GM13977 (cell line): Measurements from ENCODE around the gene HIVEP3.

Experiments used
- DNase-seq: peaks from one replicate; pipeline ENCODE4 v3.0.0; 2012; ENCODE audit warnings: low spot score
- in situ Hi-C: fragments of 300-500 bp; cut with MboI; formaldehyde crosslinking; loops from one replicate; pipeline ENCODE4 v1.12.0; 2022; ENCODE audit warnings: low sequenced_read_pairs, low pct_unique_long_range_greater_than_20kb, mixed read lengths, inconsistent platforms; ENCODE audit not compliant: unreplicated experiment
- TF ChIP-seq, protein P1 (sequence below): IDR thresholded peaks from 2 replicates; pipeline ENCODE4 v1.5.1; 2012; ENCODE audit warnings: mild to moderate bottlenecking, control low read depth; ENCODE audit not compliant: insufficient read depth; ENCODE audit errors: extremely low read depth, missing control alignments

The HIVEP3 gene

GRCh38 chr1:41500378-41500777 is 418.3 kb downstream of the HIVEP3 start:
- TF ChIP-seq, protein P1, sequence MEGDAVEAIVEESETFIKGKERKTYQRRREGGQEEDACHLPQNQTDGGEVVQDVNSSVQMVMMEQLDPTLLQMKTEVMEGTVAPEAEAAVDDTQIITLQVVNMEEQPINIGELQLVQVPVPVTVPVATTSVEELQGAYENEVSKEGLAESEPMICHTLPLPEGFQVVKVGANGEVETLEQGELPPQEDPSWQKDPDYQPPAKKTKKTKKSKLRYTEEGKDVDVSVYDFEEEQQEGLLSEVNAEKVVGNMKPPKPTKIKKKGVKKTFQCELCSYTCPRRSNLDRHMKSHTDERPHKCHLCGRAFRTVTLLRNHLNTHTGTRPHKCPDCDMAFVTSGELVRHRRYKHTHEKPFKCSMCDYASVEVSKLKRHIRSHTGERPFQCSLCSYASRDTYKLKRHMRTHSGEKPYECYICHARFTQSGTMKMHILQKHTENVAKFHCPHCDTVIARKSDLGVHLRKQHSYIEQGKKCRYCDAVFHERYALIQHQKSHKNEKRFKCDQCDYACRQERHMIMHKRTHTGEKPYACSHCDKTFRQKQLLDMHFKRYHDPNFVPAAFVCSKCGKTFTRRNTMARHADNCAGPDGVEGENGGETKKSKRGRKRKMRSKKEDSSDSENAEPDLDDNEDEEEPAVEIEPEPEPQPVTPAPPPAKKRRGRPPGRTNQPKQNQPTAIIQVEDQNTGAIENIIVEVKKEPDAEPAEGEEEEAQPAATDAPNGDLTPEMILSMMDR: no peak
- in situ Hi-C loops: no loop called here
- no peak for DNase-seq

GRCh38 chr1:41499591-41499990 is 419.1 kb downstream of the HIVEP3 start:
- in situ Hi-C loops: no loop called here
- TF ChIP-seq, protein P1: no peak
- DNase-seq: no peak

DNA sequence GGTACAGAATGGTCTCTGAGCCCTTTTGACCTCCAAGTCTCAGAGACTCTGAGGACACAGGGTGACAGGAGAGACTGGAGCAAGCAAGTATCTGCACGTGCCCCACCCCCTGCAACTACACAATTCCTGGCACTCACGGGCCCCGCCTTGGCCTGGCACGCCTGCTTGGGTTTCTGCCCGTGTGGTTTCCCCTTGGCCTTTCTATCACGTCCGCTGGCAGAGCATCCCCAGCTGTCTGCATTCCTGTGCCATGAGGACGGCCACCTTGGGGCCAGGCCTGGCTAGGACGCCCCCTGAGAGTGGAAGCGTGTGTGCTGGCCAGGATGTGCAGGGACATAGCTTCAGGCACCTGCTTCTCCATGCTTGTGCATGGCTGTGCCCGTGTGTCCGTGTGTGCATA is 419.9 kb downstream of the HIVEP3 start:
- TF ChIP-seq, protein P1: no peak
- DNase-seq: no peak
- in situ Hi-C loops: no loop called here

DNA sequence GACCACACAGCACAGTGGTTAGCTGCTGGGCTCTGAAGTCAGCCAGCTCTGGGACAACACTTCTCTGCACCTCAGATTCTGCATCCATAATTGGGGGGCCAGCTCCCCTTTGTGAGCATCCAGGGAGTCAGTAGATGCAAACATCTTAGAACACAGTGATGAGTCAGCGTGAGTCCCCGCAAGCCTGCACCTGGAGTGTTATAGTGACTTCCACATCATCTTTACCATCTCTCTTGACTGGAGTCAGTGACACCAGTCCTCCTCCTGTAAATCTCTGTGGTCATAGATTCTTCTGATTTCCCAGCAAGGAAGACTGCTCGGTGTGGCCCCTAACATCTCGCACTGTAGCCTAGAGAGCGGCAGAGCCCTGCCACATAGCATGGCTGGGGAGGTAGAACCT is 420.3 kb downstream of the HIVEP3 start:
- DNase-seq: no peak
- in situ Hi-C loops: no loop called here

DNA sequence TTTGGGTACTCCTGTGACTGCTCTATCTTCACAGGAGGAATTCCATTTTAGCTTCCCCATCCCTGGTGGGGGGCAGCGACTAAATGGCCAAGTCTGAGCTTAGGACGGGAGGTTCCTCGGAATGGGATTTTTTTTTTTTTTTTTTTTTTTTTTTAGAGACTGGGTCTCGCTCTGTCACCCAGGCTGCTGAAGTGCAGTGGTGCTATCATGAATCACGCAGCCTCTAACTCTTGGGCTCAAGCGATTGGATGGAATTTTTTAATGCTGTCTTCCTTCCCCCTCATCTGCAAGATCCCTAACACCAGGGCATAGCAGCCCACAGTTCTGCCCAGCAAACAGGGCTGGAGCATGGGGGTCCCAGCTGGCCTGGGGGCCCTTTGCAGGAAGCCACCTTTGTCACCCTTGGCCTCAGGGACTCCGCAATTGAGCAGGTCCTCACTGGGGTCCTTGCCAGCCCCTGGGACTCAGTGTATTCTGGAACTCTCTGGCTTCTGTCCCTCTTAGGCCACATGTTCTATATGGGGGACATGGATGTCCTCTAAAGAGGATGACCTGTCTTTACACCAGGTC is 421.2 kb downstream of the HIVEP3 start:
- no peak for DNase-seq
- in situ Hi-C loops: no loop called here
- TF ChIP-seq, protein P1: no peak

More for the DNA sequence above, 420.3 kb downstream of the HIVEP3 start:
- TF ChIP-seq, protein P1: no peak

DNA sequence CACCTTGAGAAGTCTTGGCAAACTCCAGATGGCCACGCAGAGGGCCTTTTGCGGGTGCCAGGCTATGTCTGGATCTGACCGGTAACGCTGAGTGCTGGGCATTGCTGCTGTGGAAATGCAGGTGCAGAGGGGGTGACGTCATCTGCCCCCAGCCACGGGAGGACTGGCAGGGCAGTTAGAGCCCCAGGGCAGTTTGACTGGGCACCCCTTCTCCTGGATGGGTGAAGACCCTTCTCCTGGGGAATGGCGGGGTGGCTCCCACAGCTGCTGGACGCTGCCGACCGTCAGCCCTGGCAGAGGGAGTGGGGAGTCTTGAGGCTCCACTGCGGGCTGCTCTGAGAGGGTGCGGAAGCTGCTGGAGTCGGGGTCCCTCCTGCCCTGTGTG is 421.7 kb downstream of the HIVEP3 start:
- in situ Hi-C loops: no loop called here
- TF ChIP-seq, protein P1: no peak
- no peak for DNase-seq
